ENCODE measurements around the gene TRPV3.
"Not testable (repeated sequence)": the region's sequence is repeated elsewhere in the genome, so short reads cannot be mapped to it uniquely, and the experiment has no call there.

Gene TRPV3

GRCh38 chr17:3472137-3472536 lies 85.5 kb downstream of the TRPV3 start:
- DNase-seq (ENCODE audit: low read depth in 2 of 2): no peak

DNA sequence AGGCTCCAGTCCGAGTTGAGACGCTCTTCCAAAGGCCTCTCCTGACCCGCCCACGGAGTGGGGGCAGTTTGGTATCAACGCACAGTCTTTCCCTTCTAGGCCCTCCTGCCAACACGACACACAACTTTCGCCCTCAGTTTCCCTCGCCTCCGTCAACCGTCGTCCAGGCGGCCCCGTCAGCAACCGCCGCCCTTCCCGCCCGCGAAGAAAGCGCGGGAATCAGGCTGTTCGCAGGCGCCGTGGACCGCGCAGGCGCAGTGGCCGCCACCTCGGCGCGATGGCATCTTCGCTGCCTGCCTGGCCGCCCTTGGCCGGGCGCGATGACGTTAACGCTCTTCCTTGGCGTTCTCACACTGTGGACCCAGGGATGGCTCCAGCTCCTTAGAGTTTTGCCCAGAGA lies 86.0 kb downstream of the TRPV3 start, which contains the start of gene SPATA22:
TSS of gene SPATA22 (minus strand) at position 221 of the 400 bp plus-strand sequence. CDS start 2,494 bp downstream, outside the sequence.
- DNase-seq (ENCODE audit: low read depth in 2 of 2): no peak

DNA sequence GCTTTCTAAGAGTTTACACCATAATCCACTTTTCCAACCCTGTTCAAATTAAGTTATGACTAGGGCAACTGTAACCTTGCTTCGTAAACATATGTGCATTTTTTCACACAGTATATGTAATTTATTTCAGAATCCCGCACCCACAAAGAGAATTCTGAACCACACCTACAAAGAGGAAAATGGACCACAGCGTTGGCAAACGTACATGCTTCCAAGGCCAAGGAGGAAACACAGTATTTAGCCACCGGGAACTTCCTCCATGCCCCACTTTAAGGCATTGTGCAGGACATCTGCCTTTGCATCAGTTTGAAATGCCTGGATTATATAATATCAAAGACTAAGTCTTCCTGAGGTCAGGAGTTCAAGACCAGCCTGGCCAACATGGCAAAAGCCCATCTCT lies 88.1 kb downstream of the TRPV3 start:
- DNase-seq (ENCODE audit: low read depth in 2 of 2): no peak

- DNase-seq (ENCODE audit: low read depth in 2 of 2): not testable (repeated sequence)
Observed at GRCh38 chr17:3466355-3466754, 91.3 kb downstream of the TRPV3 start.

Measured in stimulated activated CD8-positive, alpha-beta memory T cell treated with anti-CD3 and anti-CD28 coated beads, Interleukin-15, amount 100 ng/mL, for 48 hours (primary cell).